ENCODE measurements around the gene ITPR2.

DNA sequence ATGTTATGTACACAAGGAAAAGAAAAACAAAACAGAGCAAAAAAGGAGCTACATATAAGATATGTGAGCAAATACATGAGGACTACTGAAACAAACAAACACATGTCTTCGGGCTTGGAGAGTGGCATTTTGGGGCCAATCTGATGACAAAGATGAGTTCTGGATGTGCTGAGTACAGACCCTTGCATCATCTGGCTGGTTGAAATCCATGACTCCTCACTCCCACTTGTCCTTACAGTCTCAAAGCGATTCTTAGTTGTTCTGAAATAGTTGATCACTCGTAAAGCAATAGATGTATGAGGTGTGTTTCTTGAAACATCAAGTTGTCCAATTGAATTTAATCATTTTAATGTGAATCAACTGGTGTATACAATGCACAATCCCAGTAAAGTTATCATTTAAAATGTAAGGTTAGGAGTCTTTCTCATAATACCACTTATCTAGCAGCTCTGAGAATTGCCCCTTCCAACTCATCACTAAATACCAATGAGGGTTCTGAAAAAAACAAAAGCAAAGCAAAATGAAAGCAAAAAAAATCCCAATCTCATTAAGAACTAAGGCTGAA is 136.9 kb downstream of the ITPR2 start:
- TF ChIP-seq, protein P1, sequence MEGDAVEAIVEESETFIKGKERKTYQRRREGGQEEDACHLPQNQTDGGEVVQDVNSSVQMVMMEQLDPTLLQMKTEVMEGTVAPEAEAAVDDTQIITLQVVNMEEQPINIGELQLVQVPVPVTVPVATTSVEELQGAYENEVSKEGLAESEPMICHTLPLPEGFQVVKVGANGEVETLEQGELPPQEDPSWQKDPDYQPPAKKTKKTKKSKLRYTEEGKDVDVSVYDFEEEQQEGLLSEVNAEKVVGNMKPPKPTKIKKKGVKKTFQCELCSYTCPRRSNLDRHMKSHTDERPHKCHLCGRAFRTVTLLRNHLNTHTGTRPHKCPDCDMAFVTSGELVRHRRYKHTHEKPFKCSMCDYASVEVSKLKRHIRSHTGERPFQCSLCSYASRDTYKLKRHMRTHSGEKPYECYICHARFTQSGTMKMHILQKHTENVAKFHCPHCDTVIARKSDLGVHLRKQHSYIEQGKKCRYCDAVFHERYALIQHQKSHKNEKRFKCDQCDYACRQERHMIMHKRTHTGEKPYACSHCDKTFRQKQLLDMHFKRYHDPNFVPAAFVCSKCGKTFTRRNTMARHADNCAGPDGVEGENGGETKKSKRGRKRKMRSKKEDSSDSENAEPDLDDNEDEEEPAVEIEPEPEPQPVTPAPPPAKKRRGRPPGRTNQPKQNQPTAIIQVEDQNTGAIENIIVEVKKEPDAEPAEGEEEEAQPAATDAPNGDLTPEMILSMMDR (IDR thresholded peaks at IDR 0.05; ENCODE audit: low read length) = no peak
- TF ChIP-seq EZH2 (IDR thresholded peaks at IDR 0.05; ENCODE audit: borderline replicate concordance, low read length) = no peak

All from OCI-LY1 (cell line).